Calu3 (cell line): ENCODE results near the gene SCEL. TPM values are rescaled to one million over a fixed set of nuclear protein-coding genes. Genes with fewer than 3 reads are reported as not detected.

Experiments used
- BruUV-seq: library from RNA; stranded (reverse); fragments of 400-500 nt; replicated peaks from 2 replicates; lab custom pipeline; 2021; lab: Mats Ljungman, UMichigan
- CTCF ChIA-PET: fragments of 300-600 bp; sonication (Branson Sonifier 250); formaldehyde crosslinking; loops from one replicate; lab custom pipeline; 2022; ENCODE audit warnings: antibody characterized with exemption; lab: Charles Lee
- DNase-seq: peaks from one replicate; pipeline ENCODE4 v3.0.0; 2022
- H3K27ac Mint-ChIP-seq: one replicate; pipeline ENCODE4 v1.8.0; 2022; ENCODE audit warnings: mixed read lengths; ENCODE audit not compliant: unreplicated experiment
- H3K27me3 Mint-ChIP-seq: one replicate; pipeline ENCODE4 v1.8.0; 2022; ENCODE audit warnings: mixed read lengths; ENCODE audit not compliant: unreplicated experiment
- H3K36me3 Mint-ChIP-seq: one replicate; pipeline ENCODE4 v1.8.0; 2022; ENCODE audit warnings: mild to moderate bottlenecking, moderate library complexity, mixed read lengths; ENCODE audit not compliant: insufficient read depth, unreplicated experiment
- H3K4me1 Mint-ChIP-seq: one replicate; pipeline ENCODE4 v1.8.0; 2022; ENCODE audit warnings: mild to moderate bottlenecking, low read depth, mixed read lengths; ENCODE audit not compliant: unreplicated experiment
- H3K4me3 Mint-ChIP-seq: one replicate; pipeline ENCODE4 v1.8.0; 2022; ENCODE audit warnings: mild to moderate bottlenecking, low read depth, moderate library complexity, mixed read lengths; ENCODE audit not compliant: unreplicated experiment
- H3K9me3 Mint-ChIP-seq: one replicate; pipeline ENCODE4 v1.8.0; 2022; ENCODE audit warnings: low read depth, mixed read lengths; ENCODE audit not compliant: unreplicated experiment
- intact Hi-C: fragments of 100-400 bp; cut with micrococcal nuclease; formaldehyde crosslinking; loops from one replicate; pipeline ENCODE4 v1.10.0; 2022; ENCODE audit not compliant: unreplicated experiment
- total RNA-seq: library from RNA; stranded (reverse); gene quantifications from 2 replicates; pipeline ENCODE4 v1.2.3, GENCODE V29; 2022
- TF ChIP-seq, protein P1 (sequence below): fragments of 200-600 bp; IDR thresholded peaks from one replicate; pipeline ENCODE4 v1.8.0; 2022; ENCODE audit warnings: antibody characterized with exemption; ENCODE audit not compliant: unreplicated experiment

The SCEL gene
- total RNA-seq, 1 experiment from 2014 or later = 5.2 TPM

DNA sequence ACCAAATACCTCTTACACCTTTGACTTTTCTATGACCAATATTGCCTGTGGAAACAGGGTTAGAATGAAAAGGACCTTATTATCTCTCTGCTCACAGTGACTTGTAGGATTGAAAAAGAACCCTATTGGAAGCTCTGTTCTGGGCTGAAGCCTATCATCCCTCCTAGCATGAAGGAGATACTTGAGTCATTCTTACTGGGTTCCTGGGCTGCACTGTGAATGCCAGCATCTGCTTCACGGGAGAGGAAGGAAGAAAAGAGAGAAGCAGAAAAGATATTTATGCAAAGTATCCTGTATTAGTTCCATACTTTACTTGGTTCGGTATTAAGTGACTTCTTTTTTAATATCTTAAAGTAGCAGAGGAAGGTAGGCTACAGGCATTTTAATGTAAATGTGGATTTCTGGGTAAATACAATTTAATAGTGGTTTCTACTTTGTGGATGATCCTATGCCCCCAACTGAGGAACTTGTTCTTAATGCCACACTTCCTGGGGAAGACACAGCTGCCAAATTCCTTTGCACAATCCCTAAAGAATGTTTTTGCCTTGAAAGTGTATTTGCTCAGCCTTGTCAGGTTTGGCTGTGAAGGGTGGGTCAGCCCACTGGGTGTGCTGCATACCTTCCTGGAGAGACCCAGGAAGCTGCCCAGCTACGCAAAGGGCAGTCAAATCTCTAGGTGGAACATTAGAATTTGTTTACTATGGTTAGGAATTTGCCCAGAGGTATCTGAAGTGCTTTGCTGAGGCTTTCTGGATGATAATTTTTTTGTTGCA is 13.7 kb upstream of the SCEL start:
- TF ChIP-seq, protein P1, sequence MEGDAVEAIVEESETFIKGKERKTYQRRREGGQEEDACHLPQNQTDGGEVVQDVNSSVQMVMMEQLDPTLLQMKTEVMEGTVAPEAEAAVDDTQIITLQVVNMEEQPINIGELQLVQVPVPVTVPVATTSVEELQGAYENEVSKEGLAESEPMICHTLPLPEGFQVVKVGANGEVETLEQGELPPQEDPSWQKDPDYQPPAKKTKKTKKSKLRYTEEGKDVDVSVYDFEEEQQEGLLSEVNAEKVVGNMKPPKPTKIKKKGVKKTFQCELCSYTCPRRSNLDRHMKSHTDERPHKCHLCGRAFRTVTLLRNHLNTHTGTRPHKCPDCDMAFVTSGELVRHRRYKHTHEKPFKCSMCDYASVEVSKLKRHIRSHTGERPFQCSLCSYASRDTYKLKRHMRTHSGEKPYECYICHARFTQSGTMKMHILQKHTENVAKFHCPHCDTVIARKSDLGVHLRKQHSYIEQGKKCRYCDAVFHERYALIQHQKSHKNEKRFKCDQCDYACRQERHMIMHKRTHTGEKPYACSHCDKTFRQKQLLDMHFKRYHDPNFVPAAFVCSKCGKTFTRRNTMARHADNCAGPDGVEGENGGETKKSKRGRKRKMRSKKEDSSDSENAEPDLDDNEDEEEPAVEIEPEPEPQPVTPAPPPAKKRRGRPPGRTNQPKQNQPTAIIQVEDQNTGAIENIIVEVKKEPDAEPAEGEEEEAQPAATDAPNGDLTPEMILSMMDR = no peak
- Mint-ChIP-seq H3K4me3 (no peak overlapping the region), H3K9me3 (no peaks in the 10 kb centered on the region), H3K36me3 (no peaks in the 10 kb centered on the region), H3K27ac (no peak overlapping the region), H3K27me3 (no peaks in the 10 kb centered on the region), H3K4me1 (peaks cover 13% of the 10 kb centered on the region)
- CTCF ChIA-PET = interaction anchor here (1.4 to 1.6 kb wide), 2 partner anchors 16 to 43 kb away, joined by 3 to 4 read pairs; no protein-coding TSS in a partner anchor
- intact Hi-C loops = loop anchor here (1.0 to 5.0 kb wide), 2 partner anchors 13 to 36 kb away; no protein-coding TSS in a partner anchor
- BruUV-seq = no TSS peak
- DNase-seq = peak; percentile 48

DNA sequence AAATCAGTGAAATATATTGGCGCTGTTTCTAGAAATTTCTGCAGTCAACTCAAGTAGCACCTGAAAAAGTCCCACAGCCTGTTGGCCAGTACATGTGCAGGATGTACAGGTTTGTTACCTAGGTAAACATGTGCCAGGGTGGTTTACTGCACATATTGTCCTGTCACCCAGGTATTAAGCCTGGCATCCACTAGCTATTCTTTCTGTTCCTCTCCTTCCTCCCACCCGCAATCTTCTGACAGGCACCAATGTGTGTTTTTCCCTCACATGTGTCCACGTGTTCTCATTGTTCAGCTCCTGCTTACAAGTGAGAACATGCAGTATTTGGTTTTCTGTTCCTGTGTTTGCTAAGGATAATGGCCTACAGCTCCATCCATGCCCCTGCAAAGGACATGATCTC is 13.1 kb upstream of the SCEL start:
- CTCF ChIA-PET = interaction anchor here (1.4 to 1.6 kb wide), 2 partner anchors 15 to 42 kb away, joined by 3 to 4 read pairs; no protein-coding TSS in a partner anchor
- H3K27me3 Mint-ChIP-seq = no peaks in the 10 kb centered on the region
- no peak overlapping the region for H3K27ac Mint-ChIP-seq
- peaks cover 13% of the 10 kb centered on the region for H3K4me1 Mint-ChIP-seq
- no peaks in the 10 kb centered on the region for H3K36me3 Mint-ChIP-seq
- TF ChIP-seq, protein P1 = no peak
- intact Hi-C loops = loop anchor here (5.0 kb wide), 1 partner anchor 35 kb away; no protein-coding TSS in a partner anchor
- no peak overlapping the region for H3K4me3 Mint-ChIP-seq
- H3K9me3 Mint-ChIP-seq = no peaks in the 10 kb centered on the region
- BruUV-seq = no TSS peak
- no peak for DNase-seq

DNA sequence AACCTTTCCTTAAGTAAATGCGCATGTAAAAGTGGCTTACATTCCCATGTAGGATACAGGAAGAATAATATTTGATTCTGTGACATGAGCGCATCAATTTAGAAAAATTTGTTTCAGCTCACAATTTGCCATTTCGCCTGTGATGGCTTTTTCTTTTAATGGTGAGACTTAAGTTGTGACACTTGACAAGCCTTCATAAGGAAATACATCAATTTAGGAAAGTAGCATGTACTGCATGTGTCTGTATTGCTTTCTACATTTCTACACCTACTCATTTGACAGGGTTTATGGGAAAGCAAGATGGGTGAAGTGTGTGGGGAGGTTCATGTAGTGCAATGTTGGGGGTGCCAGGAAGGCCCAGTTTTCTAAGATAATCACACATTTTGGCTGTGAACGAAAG is 12.1 kb upstream of the SCEL start:
- TF ChIP-seq, protein P1 = no peak
- BruUV-seq = no TSS peak
- no peak overlapping the region for H3K27ac Mint-ChIP-seq
- no peaks in the 10 kb centered on the region for H3K27me3 Mint-ChIP-seq
- H3K9me3 Mint-ChIP-seq = no peaks in the 10 kb centered on the region
- no peak overlapping the region for H3K4me3 Mint-ChIP-seq
- peaks cover 13% of the 10 kb centered on the region for H3K4me1 Mint-ChIP-seq
- intact Hi-C loops = loop anchor here (5.0 kb wide), 1 partner anchor 34 kb away; no protein-coding TSS in a partner anchor
- H3K36me3 Mint-ChIP-seq = no peaks in the 10 kb centered on the region
- CTCF ChIA-PET = no interaction called here
- no peak for DNase-seq

DNA sequence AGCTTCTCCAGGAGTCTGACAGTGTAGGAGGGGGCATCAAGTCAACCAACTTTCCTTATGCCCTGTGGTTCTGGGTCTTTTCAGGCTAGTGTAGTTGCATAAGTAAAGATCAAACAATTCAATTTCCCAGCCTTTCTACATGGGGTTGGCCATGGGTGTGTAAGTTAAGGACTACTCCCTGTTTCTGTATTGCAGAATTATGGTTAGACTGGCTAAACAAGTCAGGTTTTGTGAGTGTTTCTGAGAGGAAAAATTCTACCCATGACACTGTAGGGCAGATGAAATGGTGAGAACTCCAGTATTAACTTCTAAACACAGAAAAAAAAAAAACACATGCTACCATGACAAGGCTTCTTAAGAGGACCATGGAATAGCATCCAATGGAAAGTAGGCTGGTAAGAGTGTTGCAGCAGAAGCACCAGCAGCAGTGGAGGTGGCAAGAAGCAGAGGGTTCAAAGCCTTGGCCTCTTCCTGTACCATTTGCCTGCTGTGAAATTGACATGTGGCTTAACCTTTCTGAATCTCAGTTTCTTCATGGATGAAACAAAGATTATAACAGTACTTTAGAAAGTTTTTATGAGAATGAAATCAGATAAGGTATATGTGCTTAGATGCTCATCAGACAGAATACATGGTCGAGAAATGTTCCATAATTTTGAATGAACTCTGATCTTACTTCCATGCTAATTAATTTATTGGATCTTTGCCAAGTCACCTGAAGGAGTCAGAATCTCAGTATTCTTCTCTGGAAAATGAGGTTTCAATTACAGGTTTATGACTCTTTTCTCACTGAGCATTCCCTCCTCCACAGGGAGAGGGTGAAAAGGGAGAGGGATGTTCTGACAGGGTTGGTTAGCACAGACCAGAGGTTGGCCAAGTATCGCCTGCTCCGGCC is 11.4 kb upstream of the SCEL start:
- peaks cover 13% of the 10 kb centered on the region for H3K4me1 Mint-ChIP-seq
- no peaks in the 10 kb centered on the region for H3K9me3 Mint-ChIP-seq
- no TSS peak for BruUV-seq
- H3K27me3 Mint-ChIP-seq = no peaks in the 10 kb centered on the region
- no peaks in the 10 kb centered on the region for H3K36me3 Mint-ChIP-seq
- intact Hi-C loops = loop anchor here (5.0 kb wide), 1 partner anchor 33 kb away; no protein-coding TSS in a partner anchor
- TF ChIP-seq, protein P1 = no peak
- CTCF ChIA-PET = no interaction called here
- DNase-seq = no peak
- H3K4me3 Mint-ChIP-seq = no peak overlapping the region
- no peak overlapping the region for H3K27ac Mint-ChIP-seq
